VCaP (cell line): Measurements from ENCODE around the gene APMAP.

ENCODE experiments used
- H3K27ac ChIP-seq: fragments of 450-650 bp; 2 replicates; pipeline ENCODE4 v1.5.1; 2017
- TF ChIP-seq, protein P1 (sequence below): fragments of 450-650 bp; conservative IDR thresholded peaks from 2 replicates; pipeline ENCODE4 v1.5.1; 2017; ENCODE audit warnings: mild to moderate bottlenecking, moderate library complexity

The APMAP gene

GRCh38 chr20:24983896-24984295, 8.7 kb downstream of the APMAP start:
- TF ChIP-seq, protein P1, sequence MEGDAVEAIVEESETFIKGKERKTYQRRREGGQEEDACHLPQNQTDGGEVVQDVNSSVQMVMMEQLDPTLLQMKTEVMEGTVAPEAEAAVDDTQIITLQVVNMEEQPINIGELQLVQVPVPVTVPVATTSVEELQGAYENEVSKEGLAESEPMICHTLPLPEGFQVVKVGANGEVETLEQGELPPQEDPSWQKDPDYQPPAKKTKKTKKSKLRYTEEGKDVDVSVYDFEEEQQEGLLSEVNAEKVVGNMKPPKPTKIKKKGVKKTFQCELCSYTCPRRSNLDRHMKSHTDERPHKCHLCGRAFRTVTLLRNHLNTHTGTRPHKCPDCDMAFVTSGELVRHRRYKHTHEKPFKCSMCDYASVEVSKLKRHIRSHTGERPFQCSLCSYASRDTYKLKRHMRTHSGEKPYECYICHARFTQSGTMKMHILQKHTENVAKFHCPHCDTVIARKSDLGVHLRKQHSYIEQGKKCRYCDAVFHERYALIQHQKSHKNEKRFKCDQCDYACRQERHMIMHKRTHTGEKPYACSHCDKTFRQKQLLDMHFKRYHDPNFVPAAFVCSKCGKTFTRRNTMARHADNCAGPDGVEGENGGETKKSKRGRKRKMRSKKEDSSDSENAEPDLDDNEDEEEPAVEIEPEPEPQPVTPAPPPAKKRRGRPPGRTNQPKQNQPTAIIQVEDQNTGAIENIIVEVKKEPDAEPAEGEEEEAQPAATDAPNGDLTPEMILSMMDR: no peak
- no peak overlapping the region for H3K27ac ChIP-seq

- TF ChIP-seq, protein P1: no peak
- H3K27ac ChIP-seq: no peak overlapping the region
Observed at GRCh38 chr20:24981790-24982189, 10.8 kb downstream of the APMAP start.

GRCh38 chr20:24981282-24981681, 11.3 kb downstream of the APMAP start:
- H3K27ac ChIP-seq: no peak overlapping the region
- TF ChIP-seq, protein P1: no peak

DNA sequence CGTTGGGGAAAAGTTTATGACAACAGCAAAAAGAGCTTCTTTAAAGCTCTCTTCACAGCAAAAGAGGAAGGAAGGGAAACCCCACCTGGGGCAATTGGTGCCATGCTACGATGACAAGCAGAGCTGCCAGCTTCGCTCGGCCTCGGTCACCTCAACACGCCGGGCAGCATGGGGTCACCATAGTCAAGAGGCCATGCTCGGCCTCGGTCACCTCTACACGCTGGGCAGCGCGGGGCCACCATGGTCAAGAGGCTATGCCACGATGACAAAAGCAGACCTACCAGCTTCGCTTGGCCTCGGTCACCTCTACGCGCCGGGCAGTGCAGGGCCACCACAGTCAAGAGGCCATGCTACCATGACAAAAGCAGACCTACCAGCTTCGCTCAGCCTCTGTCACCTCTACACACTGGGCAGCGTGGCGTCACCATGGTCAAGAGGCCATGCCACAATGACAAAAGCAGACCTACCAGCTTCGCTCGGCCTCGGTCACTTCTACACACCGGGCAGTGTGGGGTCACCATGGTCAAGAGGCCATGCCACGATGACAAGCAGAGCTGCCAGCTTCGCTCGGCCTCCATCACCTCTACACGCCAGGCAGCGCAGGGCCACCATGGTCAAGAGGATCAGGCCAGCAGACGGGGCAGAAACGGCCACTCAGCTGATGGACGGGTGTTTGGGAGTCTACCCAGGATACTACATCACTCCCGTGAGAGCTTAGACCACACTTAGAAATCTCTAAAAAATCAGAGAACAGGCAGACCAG, 12.1 kb downstream of the APMAP start:
- TF ChIP-seq, protein P1: no peak
- H3K27ac ChIP-seq: no peak overlapping the region

- TF ChIP-seq, protein P1: no peak
Observed at GRCh38 chr20:24979036-24979960, 13.3 kb downstream of the APMAP start.

DNA sequence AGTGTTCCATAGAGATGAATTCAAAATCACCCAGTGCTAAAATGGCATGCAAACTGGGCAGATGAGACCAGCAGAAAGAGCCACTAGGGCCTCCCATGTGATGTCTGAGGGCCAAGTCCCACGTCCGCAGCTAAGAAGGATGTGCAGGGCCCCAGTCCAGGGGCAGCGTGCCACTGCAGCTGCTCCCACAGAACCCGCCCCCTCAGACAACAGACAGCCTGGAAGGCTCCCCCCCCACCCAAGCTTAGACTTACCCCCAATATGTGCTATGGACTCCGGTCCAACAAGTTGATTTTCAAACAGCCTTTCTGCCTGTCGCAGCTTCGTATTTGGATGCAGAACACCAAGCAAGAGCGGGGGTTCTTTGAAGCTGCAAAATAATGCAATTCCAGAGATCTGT, 14.0 kb downstream of the APMAP start:
- H3K27ac ChIP-seq: no peak overlapping the region
- TF ChIP-seq, protein P1: no peak

More at GRCh38 chr20:24979036-24979960, 13.3 kb downstream of the APMAP start:
- no peak overlapping the region for H3K27ac ChIP-seq

DNA sequence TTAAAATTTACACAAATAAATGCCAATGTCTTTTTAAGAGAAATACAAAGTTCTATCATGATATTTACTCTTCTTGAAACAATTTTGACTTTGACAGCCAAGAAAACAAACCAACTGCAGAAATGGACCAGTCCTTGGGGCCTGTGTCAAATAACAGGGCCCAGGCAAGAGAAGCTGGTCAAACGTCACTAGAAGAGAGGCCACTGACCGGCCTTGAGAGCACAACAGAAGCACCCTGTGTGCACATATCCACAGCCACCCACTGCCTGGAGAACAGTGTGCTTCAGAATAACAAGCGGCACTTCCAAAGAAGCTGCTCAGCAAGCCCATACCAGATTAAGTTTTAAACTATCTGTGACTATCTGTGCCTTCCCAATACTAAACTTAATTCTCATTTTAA, 14.8 kb downstream of the APMAP start:
- no peak overlapping the region for H3K27ac ChIP-seq
- TF ChIP-seq, protein P1: no peak
